Fibroblast of peridontal ligament (primary cell): ENCODE measurements around the gene DYSF.

Experiments
- DNase-seq: peaks from one replicate; pipeline ENCODE4 v3.0.0-alpha.2; 2010; ENCODE audit errors: extremely low read depth

Gene DYSF

GRCh38 chr2:71552861-71553301 lies 99.5 kb downstream of the DYSF start:
- no peak for DNase-seq

- DNase-seq, result no peak
These were observed 100.8 kb downstream of the DYSF start for GRCh38 chr2:71554028-71554705.

- no peak for DNase-seq
These were observed 101.3 kb downstream of the DYSF start for GRCh38 chr2:71554706-71555056.

- DNase-seq, result no peak
These were observed 102.6 kb downstream of the DYSF start for GRCh38 chr2:71555798-71556454.

GRCh38 chr2:71556692-71557250 lies 103.4 kb downstream of the DYSF start:
- no peak for DNase-seq

- DNase-seq, result no peak
These were observed 104.0 kb downstream of the DYSF start for GRCh38 chr2:71557321-71557720.

- DNase-seq, result no peak
These were observed 105.1 kb downstream of the DYSF start for GRCh38 chr2:71558300-71559051.

- no peak for DNase-seq
These were observed 105.9 kb downstream of the DYSF start for GRCh38 chr2:71559080-71559827.

GRCh38 chr2:71559828-71560637 lies 106.7 kb downstream of the DYSF start:
- DNase-seq, result no peak

- DNase-seq, result no peak
These were observed 107.3 kb downstream of the DYSF start for GRCh38 chr2:71560638-71561011.

GRCh38 chr2:71561441-71562267 lies 108.3 kb downstream of the DYSF start:
- DNase-seq, result no peak

GRCh38 chr2:71562518-71562917 lies 109.2 kb downstream of the DYSF start:
- DNase-seq, result no peak

- no peak for DNase-seq
These were observed 110.5 kb downstream of the DYSF start for GRCh38 chr2:71563872-71564271.

GRCh38 chr2:71564361-71564760 lies 111.0 kb downstream of the DYSF start:
- DNase-seq, result no peak

- DNase-seq, result no peak
These were observed 111.4 kb downstream of the DYSF start for GRCh38 chr2:71564790-71565189.

GRCh38 chr2:71566372-71566771 lies 113.0 kb downstream of the DYSF start:
- DNase-seq, result peak; percentile 54

- no peak for DNase-seq
These were observed 114.3 kb downstream of the DYSF start for GRCh38 chr2:71567625-71568024.

GRCh38 chr2:71568103-71568502 lies 114.7 kb downstream of the DYSF start:
- no peak for DNase-seq

GRCh38 chr2:71570511-71570910 lies 117.2 kb downstream of the DYSF start:
- DNase-seq, result no peak

GRCh38 chr2:71570951-71571460 lies 117.6 kb downstream of the DYSF start:
- no peak for DNase-seq
